HG03066 (cell line): ENCODE results near the gene PEX16.

Source experiments
- ATAC-seq: cut with Tn5 transposase; IDR thresholded peaks from one replicate; pipeline ENCODE4 v1.9.1; 2021; ENCODE audit warnings: low read depth; ENCODE audit not compliant: unreplicated experiment

PEX16 gene

GRCh38 chr11:45917623-45918330 lies at the start of gene PEX16:
TSS of gene PEX16 (minus strand) at chr11:45917877. CDS start at chr11:45917811, 66 bp downstream.
- peak; percentile 82 for ATAC-seq

GRCh38 chr11:45964911-45965389 lies 47.3 kb upstream of the PEX16 start:
- ATAC-seq = no peak

GRCh38 chr11:45961751-45962240 lies 44.1 kb upstream of the PEX16 start:
- ATAC-seq = no peak

GRCh38 chr11:45960387-45961095 lies 42.9 kb upstream of the PEX16 start:
- no peak for ATAC-seq

- ATAC-seq = no peak
Observed at GRCh38 chr11:45959851-45960250, 42.2 kb upstream of the PEX16 start.

- no peak for ATAC-seq
Observed at GRCh38 chr11:45949992-45950407, 32.3 kb upstream of the PEX16 start.

GRCh38 chr11:45948356-45948755 lies 30.7 kb upstream of the PEX16 start:
- ATAC-seq = no peak

- no peak for ATAC-seq
Observed at GRCh38 chr11:45947885-45948284, 30.2 kb upstream of the PEX16 start.

GRCh38 chr11:45945397-45945999 lies 27.8 kb upstream of the PEX16 start:
- ATAC-seq = no peak

GRCh38 chr11:45942381-45942780 lies 24.7 kb upstream of the PEX16 start:
- no peak for ATAC-seq

GRCh38 chr11:45941285-45941684 lies 23.6 kb upstream of the PEX16 start:
- ATAC-seq = no peak

- ATAC-seq = no peak
Observed at GRCh38 chr11:45939836-45940235, 22.2 kb upstream of the PEX16 start.

GRCh38 chr11:45937916-45938315 lies 20.2 kb upstream of the PEX16 start:
- ATAC-seq = no peak

- ATAC-seq = no peak
Observed at GRCh38 chr11:45936511-45937054, 18.9 kb upstream of the PEX16 start.

- ATAC-seq = no peak
Observed at GRCh38 chr11:45935349-45936064, 17.8 kb upstream of the PEX16 start.

GRCh38 chr11:45934580-45935318 lies 17.1 kb upstream of the PEX16 start:
- ATAC-seq = no peak

- no peak for ATAC-seq
Observed at GRCh38 chr11:45933846-45934579, 16.3 kb upstream of the PEX16 start.

GRCh38 chr11:45933131-45933831 lies 15.6 kb upstream of the PEX16 start:
- no peak for ATAC-seq
